IPS-18c (cell line): Measurements from ENCODE around the gene PSMC6.
"Not testable (repeated sequence)": the region's sequence is repeated elsewhere in the genome, so short reads cannot be mapped to it uniquely, and the experiment has no call there.

Source experiments
- H3K4me3 ChIP-seq: 2 replicates; pipeline ENCODE4 v1.7.0; 2013; ENCODE audit warnings: low read depth, mild to moderate bottlenecking, low read length, moderate library complexity; ENCODE audit not compliant: insufficient read depth
- H3K9me3 ChIP-seq: one replicate; pipeline ENCODE4 v1.6.1; 2013; ENCODE audit warnings: mild to moderate bottlenecking, low read length, moderate library complexity; ENCODE audit not compliant: control insufficient read depth, insufficient read depth

The PSMC6 gene

GRCh38 chr14:52703225-52703624, 3.8 kb upstream of the PSMC6 start:
- H3K4me3 ChIP-seq: no peak overlapping the region
- H3K9me3 ChIP-seq: no peaks in the 10 kb centered on the region

- Histone ChIP-seq H3K4me3 (no peak overlapping the region), H3K9me3 (no peaks in the 10 kb centered on the region)
These were observed 3.3 kb upstream of the PSMC6 start for GRCh38 chr14:52703664-52704063.

GRCh38 chr14:52706286-52706685, 714 bp upstream of the PSMC6 start:
- Histone ChIP-seq H3K4me3 (peak overlapping the region; percentile 56; the same call in 1 of the 2 replicates), H3K9me3 (no peaks in the 10 kb centered on the region)

DNA sequence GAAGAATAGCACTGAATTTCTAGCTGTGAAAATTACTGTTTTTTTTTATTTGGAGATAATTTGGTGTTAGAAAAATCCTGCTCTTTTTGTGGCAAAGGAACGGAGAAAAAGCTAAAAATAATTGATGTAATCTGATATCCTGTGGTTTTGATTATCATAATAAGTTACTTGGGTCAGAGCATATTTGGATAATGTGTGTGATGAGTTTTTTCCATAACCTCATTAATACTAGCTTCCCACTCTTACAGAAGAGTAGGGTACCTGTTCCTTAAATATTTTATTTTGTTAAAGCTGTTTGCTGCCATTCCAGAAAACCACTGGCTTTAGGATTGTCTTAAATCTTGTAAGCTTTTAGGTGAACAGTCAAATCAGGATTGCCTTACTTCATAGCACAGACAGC, 4.7 kb downstream of the PSMC6 start:
- H3K9me3 ChIP-seq: no peaks in the 10 kb centered on the region
- H3K4me3 ChIP-seq: no peak overlapping the region

GRCh38 chr14:52716155-52716554, 9.2 kb downstream of the PSMC6 start:
- Histone ChIP-seq H3K9me3 (no peaks in the 10 kb centered on the region), H3K4me3 (no peak overlapping the region)

DNA sequence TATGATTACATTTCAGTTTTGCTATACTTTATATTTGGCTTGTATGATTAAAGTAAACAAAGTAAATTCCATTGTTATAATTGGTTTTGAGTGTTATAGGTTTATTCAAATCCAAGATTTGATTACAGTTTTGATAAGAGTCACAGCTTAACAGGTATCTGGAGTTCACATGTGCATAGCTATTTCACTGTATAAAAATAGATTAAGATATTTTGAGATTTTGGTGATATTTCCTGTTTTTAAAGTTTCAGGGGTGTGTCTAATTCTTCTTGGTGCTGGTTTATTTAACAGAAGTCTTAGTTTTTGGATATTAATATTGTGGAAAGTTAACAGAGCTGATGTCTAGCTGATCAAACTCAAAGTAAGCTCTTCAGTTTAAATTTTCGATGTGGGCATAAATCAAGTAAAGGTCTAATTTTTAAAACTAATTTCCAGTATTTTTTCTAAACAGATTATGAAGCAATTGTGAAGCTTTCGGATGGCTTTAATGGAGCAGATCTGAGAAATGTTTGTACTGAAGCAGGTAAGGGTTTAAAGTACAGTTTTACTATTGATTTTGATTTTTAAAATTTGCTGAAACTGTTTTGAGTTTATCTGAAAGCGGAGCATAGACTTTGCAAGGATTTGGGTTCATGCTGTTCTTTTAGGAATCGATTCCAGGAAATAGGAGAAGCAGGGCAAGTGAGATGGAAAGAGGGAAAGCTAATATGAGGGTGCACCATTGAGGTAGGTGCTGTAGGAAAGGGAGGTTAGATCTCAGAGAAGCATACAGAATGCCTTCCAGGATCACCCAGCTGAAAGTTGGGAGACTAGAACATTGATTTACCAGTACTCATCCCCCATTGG, 16.7 kb downstream of the PSMC6 start:
- no peaks in the 10 kb centered on the region for H3K9me3 ChIP-seq
- no peak overlapping the region for H3K4me3 ChIP-seq

GRCh38 chr14:52724360-52724644, 17.3 kb downstream of the PSMC6 start:
- Histone ChIP-seq H3K4me3 (no peak overlapping the region), H3K9me3 (no peaks in the 10 kb centered on the region)

DNA sequence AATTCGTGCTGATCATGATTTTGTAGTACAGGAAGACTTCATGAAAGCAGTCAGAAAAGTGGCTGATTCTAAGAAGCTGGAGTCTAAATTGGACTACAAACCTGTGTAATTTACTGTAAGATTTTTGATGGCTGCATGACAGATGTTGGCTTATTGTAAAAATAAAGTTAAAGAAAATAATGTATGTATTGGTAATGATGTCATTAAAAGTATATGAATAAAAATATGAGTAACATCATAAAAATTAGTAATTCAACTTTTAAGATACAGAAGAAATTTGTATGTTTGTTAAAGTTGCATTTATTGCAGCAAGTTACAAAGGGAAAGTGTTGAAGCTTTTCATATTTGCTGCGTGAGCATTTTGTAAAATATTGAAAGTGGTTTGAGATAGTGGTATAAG, 20.5 kb downstream of the PSMC6 start:
- H3K9me3 ChIP-seq, H3K4me3 ChIP-seq: not testable (repeated sequence)

DNA sequence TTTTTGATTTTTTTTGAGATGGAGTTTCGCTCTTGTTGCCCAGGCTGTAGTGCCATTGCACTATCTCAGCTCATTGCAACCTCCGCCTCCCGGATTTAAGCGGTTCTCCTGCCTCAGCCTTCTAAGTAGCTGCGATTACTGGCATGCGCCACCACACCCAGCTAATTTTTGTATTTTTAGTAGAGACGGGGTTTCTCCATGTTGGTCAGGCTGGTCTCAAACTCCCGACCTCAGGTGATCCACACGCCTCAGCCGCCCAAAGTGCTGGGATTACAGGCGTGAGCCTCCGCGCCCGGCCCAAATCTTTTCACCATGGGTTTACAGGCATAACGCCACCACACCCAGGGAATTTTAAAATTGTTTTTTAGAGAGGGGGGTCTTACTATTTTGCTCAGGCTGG, 22.0 kb downstream of the PSMC6 start:
- not testable (repeated sequence) for H3K4me3 ChIP-seq, H3K9me3 ChIP-seq

DNA sequence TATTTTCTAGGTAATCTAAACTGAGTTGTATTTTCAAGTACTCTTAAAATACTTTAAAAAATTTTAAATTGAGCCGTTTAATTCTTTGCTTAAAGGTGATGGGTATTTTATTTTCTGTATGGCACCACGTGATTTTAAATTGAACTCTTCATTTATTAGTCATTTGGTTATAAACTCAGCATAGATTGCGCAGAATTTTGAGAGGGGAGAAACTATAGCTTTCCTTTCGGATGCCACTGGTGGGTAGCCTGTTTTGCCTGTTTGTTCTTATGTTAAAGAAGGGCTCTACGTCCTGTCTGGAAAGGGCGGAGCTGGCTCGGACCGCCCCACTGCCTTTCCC, 22.6 kb downstream of the PSMC6 start:
- H3K4me3 ChIP-seq: no peak overlapping the region

GRCh38 chr14:52729925-52730708, 23.1 kb downstream of the PSMC6 start, which contains the start of gene STYX:
STYX (plus strand) TSS chr14:52730166; CDS start chr14:52730475, 309 bp downstream.
- Histone ChIP-seq H3K9me3 (peaks cover 2% of the 10 kb centered on the region), H3K4me3 (peak within 1 kb of the TSS; percentile 97)

More for the DNA sequence above, 22.6 kb downstream of the PSMC6 start:
- peaks cover 2% of the 10 kb centered on the region for H3K9me3 ChIP-seq

GRCh38 chr14:52730709-52731111, 23.7 kb downstream of the PSMC6 start:
- Histone ChIP-seq H3K9me3 (peaks cover 2% of the 10 kb centered on the region), H3K4me3 (peak overlapping the region; percentile 97)

- peaks cover 2% of the 10 kb centered on the region for H3K9me3 ChIP-seq
- no peak overlapping the region for H3K4me3 ChIP-seq
These were observed 26.8 kb downstream of the PSMC6 start for GRCh38 chr14:52733824-52734223.

DNA sequence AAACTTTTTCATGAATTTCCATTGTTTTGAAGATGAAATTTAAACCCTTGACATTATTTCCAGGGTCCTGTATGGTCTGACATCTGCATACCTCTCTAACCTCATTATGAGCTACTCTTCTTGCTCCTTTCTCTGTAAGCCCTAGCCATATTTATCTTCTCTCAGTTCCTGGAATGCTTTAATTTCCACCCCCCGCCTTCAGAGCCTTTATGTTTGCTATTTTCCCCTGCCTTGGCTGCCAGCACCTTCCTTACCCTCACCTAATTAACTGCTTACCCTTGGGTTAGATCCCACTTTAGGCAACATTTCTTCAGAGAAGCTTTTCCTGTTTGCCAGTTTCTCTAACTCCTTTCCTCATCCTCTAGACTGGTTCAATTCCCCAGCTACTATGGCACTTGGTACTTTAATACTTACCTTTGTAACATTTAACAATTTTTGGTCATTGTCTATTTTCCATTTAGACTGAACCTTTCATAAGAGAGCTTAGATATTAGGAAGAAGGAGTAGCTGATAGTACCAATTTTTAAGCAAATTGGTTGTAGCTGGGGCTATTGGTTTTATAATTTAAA, 29.0 kb downstream of the PSMC6 start:
- Histone ChIP-seq H3K4me3 (no peak overlapping the region), H3K9me3 (no peaks in the 10 kb centered on the region)

- Histone ChIP-seq H3K9me3 (no peaks in the 10 kb centered on the region), H3K4me3 (no peak overlapping the region)
These were observed 31.4 kb downstream of the PSMC6 start for GRCh38 chr14:52738409-52738808.

- Histone ChIP-seq H3K4me3 (no peak overlapping the region), H3K9me3 (no peaks in the 10 kb centered on the region)
These were observed 33.8 kb downstream of the PSMC6 start for GRCh38 chr14:52740751-52741150.

GRCh38 chr14:52741865-52742264, 34.9 kb downstream of the PSMC6 start:
- Histone ChIP-seq H3K9me3 (no peaks in the 10 kb centered on the region), H3K4me3 (no peak overlapping the region)

GRCh38 chr14:52748647-52749292, 41.8 kb downstream of the PSMC6 start:
- no peak overlapping the region for H3K4me3 ChIP-seq
- no peaks in the 10 kb centered on the region for H3K9me3 ChIP-seq
